ENCODE measurements around the gene CENPX.

DNA sequence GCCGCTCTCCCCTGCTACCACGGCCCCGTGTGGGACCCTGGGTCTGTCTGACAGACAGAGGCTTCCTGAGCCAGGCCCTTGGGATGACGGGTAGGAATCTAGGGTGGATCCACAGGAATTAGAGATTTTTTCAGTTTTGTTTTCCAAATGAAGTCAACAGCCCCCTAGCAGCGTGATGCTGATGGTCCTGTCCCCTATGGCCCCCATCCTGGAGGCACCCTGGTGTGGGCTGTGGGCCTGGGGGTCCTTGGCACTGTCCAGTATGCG lies 15.5 kb downstream of the CENPX start:
- TF ChIP-seq, protein P1, sequence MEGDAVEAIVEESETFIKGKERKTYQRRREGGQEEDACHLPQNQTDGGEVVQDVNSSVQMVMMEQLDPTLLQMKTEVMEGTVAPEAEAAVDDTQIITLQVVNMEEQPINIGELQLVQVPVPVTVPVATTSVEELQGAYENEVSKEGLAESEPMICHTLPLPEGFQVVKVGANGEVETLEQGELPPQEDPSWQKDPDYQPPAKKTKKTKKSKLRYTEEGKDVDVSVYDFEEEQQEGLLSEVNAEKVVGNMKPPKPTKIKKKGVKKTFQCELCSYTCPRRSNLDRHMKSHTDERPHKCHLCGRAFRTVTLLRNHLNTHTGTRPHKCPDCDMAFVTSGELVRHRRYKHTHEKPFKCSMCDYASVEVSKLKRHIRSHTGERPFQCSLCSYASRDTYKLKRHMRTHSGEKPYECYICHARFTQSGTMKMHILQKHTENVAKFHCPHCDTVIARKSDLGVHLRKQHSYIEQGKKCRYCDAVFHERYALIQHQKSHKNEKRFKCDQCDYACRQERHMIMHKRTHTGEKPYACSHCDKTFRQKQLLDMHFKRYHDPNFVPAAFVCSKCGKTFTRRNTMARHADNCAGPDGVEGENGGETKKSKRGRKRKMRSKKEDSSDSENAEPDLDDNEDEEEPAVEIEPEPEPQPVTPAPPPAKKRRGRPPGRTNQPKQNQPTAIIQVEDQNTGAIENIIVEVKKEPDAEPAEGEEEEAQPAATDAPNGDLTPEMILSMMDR (IDR thresholded peaks at IDR 0.05; ENCODE audit: poor library complexity): no peak
- TF ChIP-seq EZH2phosphoT487 (IDR thresholded peaks at IDR 0.05; ENCODE audit: low read depth, severe bottlenecking, unreplicated experiment): no peak
- TF ChIP-seq EZH2 (IDR thresholded peaks at IDR 0.05; ENCODE audit: borderline replicate concordance): no peak
